ENCODE measurements around the gene STAP2. TPM values are rescaled to one million over a fixed set of nuclear protein-coding genes. Genes with fewer than 3 reads are reported as not detected.

The STAP2 gene
- total RNA-seq, result 11.8 and 12.2 TPM in 2 replicates
- polyA plus RNA-seq, result 21.7 and 21.8 TPM in 2 replicates
- polyA plus RNA-seq (2011; cell fraction: cytosol; rRNA removed), result 14.2 and 17.3 TPM in 2 replicates
- 20.5 and 24.1 TPM in 2 replicates for polyA plus RNA-seq (2011; cell fraction: nucleus; rRNA removed)
- 7.2 and 18.3 TPM in 2 replicates for polyA plus RNA-seq (2012)
- 8.1 and 11.6 TPM in 2 replicates for polyA minus RNA-seq
- polyA minus RNA-seq (2011; cell fraction: cytosol; rRNA and poly(A)+ RNA removed), result not detected
- 3.0 and 6.0 TPM in 2 replicates for polyA minus RNA-seq (2011; cell fraction: nucleus; rRNA and poly(A)+ RNA removed)
- percentile 26 among the genes with signal in this experiment for Bru-seq, nascent RNA
- percentile 36 among the genes with signal in this experiment for BruChase-seq, experiment 1, labeled RNA remaining after a 6-hour chase
- BruChase-seq, experiment 2, labeled RNA remaining after a 2-hour chase, result percentile 32 among the genes with signal in this experiment
- long read RNA-seq, transcript STAP2-201 (13 exons, 1,426 nt), result major isoform, 14 of 21 reads
- long read RNA-seq, partial matches to known transcripts, result 0 of 21 reads
- long read RNA-seq, other reads (novel, unspliced or antisense), result 6 of 21 reads

- Histone ChIP-seq H3K27me3 (ENCODE audit: control insufficient read depth in 2 of 2, insufficient read depth in 2 of 2, low read length in 2 of 2) (no peaks in the 10 kb centered on the region), H4K20me1 (replicated peaks; ENCODE audit: control insufficient read depth, extremely low read depth, insufficient read depth, low read length) (no peaks in the 10 kb centered on the region), H3K9me3 (replicated peaks; ENCODE audit: control insufficient read depth, insufficient read depth, low read length) (no peaks in the 10 kb centered on the region), H3K9ac (replicated peaks; ENCODE audit: extremely low read depth, insufficient read depth, low read length) (peak within 1 kb of the TSS; percentile 49), H3K27ac (ENCODE audit: insufficient read depth, low read depth, low read length) (no peak within 1 kb of the TSS), H3K9me1 (replicated peaks; ENCODE audit: control insufficient read depth, extremely low read depth, insufficient read depth, low read length) (no peaks in the 10 kb centered on the region), H3K4me3 (replicated peaks in 1 of 3; ENCODE audit: insufficient read depth in 1 of 3, low read depth in 1 of 3, low read length in 3 of 3) (peak within 1 kb of the TSS; percentile 14 to 45 (median 24)), H3K36me3 (ENCODE audit: control insufficient read depth in 2 of 2, extremely low read depth in 1 of 2, insufficient read depth in 2 of 2, low read length in 2 of 2) (no peaks in the 10 kb centered on the region), H3K4me1 (ENCODE audit: control insufficient read depth, extremely low read depth, insufficient read depth, low read length) (peaks cover 9% of the 10 kb centered on the region), H2AFZ (ENCODE audit: low read depth, low read length) (peak within 1 kb of the TSS; percentile 40), H3K79me2 (ENCODE audit: control insufficient read depth, insufficient read depth, low read length) (no peaks in the 10 kb centered on the region), H3K4me2 (ENCODE audit: insufficient read depth, low read length) (peak within 1 kb of the TSS; percentile 73)
- CTCF ChIA-PET, result interaction anchor here (0.8 to 1.8 kb wide), 5 partner anchors 14 to 199 kb away, joined by 3 to 6 read pairs (median 3); no protein-coding TSS in a partner anchor
- TF ChIP-seq MYC (IDR thresholded peaks at IDR 0.05; ENCODE audit: low read depth, low read length) (no peak), POLR2A (IDR thresholded peaks at IDR 0.05; ENCODE audit: low read depth, low read length) (no peak), MAX (IDR thresholded peaks at IDR 0.05; ENCODE audit: insufficient read depth, insufficient read length) (no peak), GATA2 (IDR thresholded peaks at IDR 0.05; ENCODE audit: insufficient read depth, insufficient read length, low read depth, low read length) (no peak), JUN (IDR thresholded peaks at IDR 0.05; ENCODE audit: borderline replicate concordance, insufficient read depth, insufficient read length, low read depth) (no peak), CTCF (IDR thresholded peaks at IDR 0.05; ENCODE audit: extremely low read depth in 1 of 2, insufficient read depth in 1 of 2, low read depth in 1 of 2, low read length in 2 of 2) (no peak), EZH2 (IDR thresholded peaks at IDR 0.05; ENCODE audit: borderline replicate concordance, low read depth, low read length, severe bottlenecking) (no peak), FOS (IDR thresholded peaks at IDR 0.05; ENCODE audit: borderline replicate concordance, insufficient read depth, low read length) (no peak), POLR2AphosphoS5 (IDR thresholded peaks at IDR 0.05; ENCODE audit: insufficient read depth, low read depth, low read length) (no peak)
- intact Hi-C loops (cut with micrococcal nuclease), result no loop called here
- POLR2A ChIA-PET, result no interaction called here
- DNase-seq (ENCODE audit: low read depth, low spot score), result peak; percentile 36
- no TSS peak for BruUV-seq (replicated peaks)
- dilution Hi-C loops (cut with MboI; ENCODE audit: extremely low pct_ligation_motif_present, low sequenced_read_pairs), result no loop called here
- FAIRE-seq, result peak; percentile 83
Observed at GRCh38 chr19:4338441-4339355, at the start of gene STAP2. Gene STAP2 (minus strand): TSS chr19:4338827. CDS start chr19:4338753, 74 bp downstream.
